ENCODE results near the gene KIF27. TPM values are rescaled to one million over a fixed set of nuclear protein-coding genes. Genes with fewer than 3 reads are reported as not detected.

The KIF27 gene
- total and polyA plus RNA-seq, 8 donors = 0.46 to 21.0 (median 2.6) TPM

GRCh38 chr9:83935276-83935935 is 14.2 kb upstream of the KIF27 start:
- Histone ChIP-seq H3K4me3 (no peak overlapping the region), H3K27me3 (no peaks in the 10 kb centered on the region), H3K4me1 (peaks cover 8 to 18% (median 15%) of the 10 kb centered on the region in 4 donors), H3K36me3 (peaks cover 5 to 20% (median 18%) of the 10 kb centered on the region in 4 donors), H3K9me3 (no peaks in the 10 kb centered on the region), H3K27ac (peak overlapping the region in 4 of 5 donors; percentile 39 to 77 (median 54))
- peak in 1 of 2 donors; percentile 36 for DNase-seq
- 36 to 62% (median 48%) methylated on average over 3 of the region's 3 CpGs for WGBS, 5 donors
- TF ChIP-seq EP300 (IDR thresholded peaks at IDR 0.05) (no peak), CTCF (IDR thresholded peaks at IDR 0.05) (no peak), POLR2AphosphoS5 (IDR thresholded peaks at IDR 0.05) (no peak), POLR2A (IDR thresholded peaks at IDR 0.05) (no peak)
- intact Hi-C loops (cut with DNase I; ENCODE audit: low total_unique reads) = loop anchor here (5.0 kb wide), 1 partner anchor 322 kb away; no protein-coding TSS in a partner anchor

- Histone ChIP-seq H3K27ac (peak overlapping the region in 4 of 5 donors; percentile 39 to 77 (median 54)), H3K4me1 (peaks cover 8 to 18% (median 15%) of the 10 kb centered on the region in 4 donors), H3K27me3 (no peaks in the 10 kb centered on the region), H3K9me3 (no peaks in the 10 kb centered on the region), H3K36me3 (peaks cover 5 to 14% (median 12%) of the 10 kb centered on the region in 4 donors), H3K4me3 (no peak overlapping the region)
- intact Hi-C loops (cut with DNase I; ENCODE audit: low total_unique reads) = loop anchor here (5.0 kb wide), 1 partner anchor 323 kb away; no protein-coding TSS in a partner anchor
- no peak for TF ChIP-seq POLR2AphosphoS5 (IDR thresholded peaks at IDR 0.05)
- TF ChIP-seq POLR2A (IDR thresholded peaks at IDR 0.05) = no peak
- no peak for TF ChIP-seq EP300 (IDR thresholded peaks at IDR 0.05)
- TF ChIP-seq CTCF (IDR thresholded peaks at IDR 0.05) = no peak
- no peak for DNase-seq
- WGBS, 5 donors = 45 to 62% (median 56%) methylated on average over 5 of the region's 5 CpGs
Observed at GRCh38 chr9:83934569-83935275, 13.5 kb upstream of the KIF27 start.

GRCh38 chr9:83933790-83934189 is 12.6 kb upstream of the KIF27 start:
- WGBS, 5 donors = 80 to 95% (median 87%) methylated on average over 3 of the region's 3 CpGs
- intact Hi-C loops (cut with DNase I; ENCODE audit: low total_unique reads) = no loop called here

More at GRCh38 chr9:83933790-83934189, 12.6 kb upstream of the KIF27 start:
- TF ChIP-seq CTCF (IDR thresholded peaks at IDR 0.05) = no peak
- no peak for TF ChIP-seq POLR2AphosphoS5 (IDR thresholded peaks at IDR 0.05)
- no peak for TF ChIP-seq EP300 (IDR thresholded peaks at IDR 0.05)
- TF ChIP-seq POLR2A (IDR thresholded peaks at IDR 0.05) = no peak
- Histone ChIP-seq H3K4me3 (no peak overlapping the region), H3K9me3 (no peaks in the 10 kb centered on the region), H3K27ac (no peak overlapping the region), H3K27me3 (no peaks in the 10 kb centered on the region), H3K36me3 (peaks cover 2 to 5% (median 3%) of the 10 kb centered on the region in 4 donors), H3K4me1 (peaks cover 8 to 18% (median 15%) of the 10 kb centered on the region in 4 donors)
- no peak for DNase-seq

All from stomach (tissue), 9 donors.